Keratinocyte (primary cell): ENCODE results near the gene FILIP1. TPM values are rescaled to one million over a fixed set of nuclear protein-coding genes. Genes with fewer than 3 reads are reported as not detected.

Source experiments
- DNase-seq: peaks from one replicate; pipeline ENCODE4 v3.0.0-alpha.2; 2011; ENCODE audit warnings: low read depth, missing footprints, low spot score
- FAIRE-seq: peaks from 2 replicates; lab custom pipeline; 2011; peaks lifted over from hg19 to GRCh38; lab: Jason Lieb, UNC
- H2AFZ ChIP-seq: 2 replicates; pipeline ENCODE4 v1.6.0; 2012; ENCODE audit warnings: low read length, control low read depth, inconsistent platforms; ENCODE audit not compliant: control insufficient read depth
- H3K27ac ChIP-seq: 2 replicates; pipeline ENCODE4 v1.5.1; 2011; ENCODE audit warnings: low read length; ENCODE audit not compliant: control insufficient read depth, insufficient read depth
- H3K27me3 ChIP-seq: 3 replicates; pipeline ENCODE4 v1.6.0; 2011; ENCODE audit warnings: low read length; ENCODE audit not compliant: control insufficient read depth, insufficient read depth; ENCODE audit errors: extremely low read depth
- H3K36me3 ChIP-seq, 2 experiments: 2 replicates in 1 of 2; 3 replicates in 1 of 2; pipeline ENCODE4 v1.5.1; 2011; ENCODE audit warnings: low read length in 2 of 2, mild to moderate bottlenecking in 1 of 2; ENCODE audit not compliant: control insufficient read depth in 2 of 2, insufficient read depth in 2 of 2; ENCODE audit errors: extremely low read depth in 1 of 2
- H3K4me1 ChIP-seq: 3 replicates; pipeline ENCODE4 v1.5.1; 2011; ENCODE audit warnings: low read length; ENCODE audit not compliant: control insufficient read depth, insufficient read depth; ENCODE audit errors: extremely low read depth
- H3K4me2 ChIP-seq: 3 replicates; pipeline ENCODE4 v1.6.0; 2011; ENCODE audit warnings: low read depth, low read length; ENCODE audit not compliant: control insufficient read depth, insufficient read depth; ENCODE audit errors: extremely low read depth
- H3K4me3 ChIP-seq, 3 experiments: fragments of 200-600 bp in 1 of 3; sonication (generic) in 1 of 3; 2 replicates in 2 of 3; 3 replicates in 1 of 3; pipeline ENCODE4 v1.5.1; 2011 to 2016; ENCODE audit warnings: low read length in 3 of 3, mild to moderate bottlenecking in 3 of 3, control low read depth in 2 of 3, inconsistent platforms in 1 of 3, low read depth in 1 of 3, mixed read lengths in 1 of 3, mixed run types in 1 of 3, moderate library complexity in 1 of 3; ENCODE audit not compliant: control insufficient read depth in 2 of 3, insufficient read depth in 2 of 3; ENCODE audit errors: extremely low read depth in 1 of 3
- H3K79me2 ChIP-seq: 2 replicates; pipeline ENCODE4 v1.6.0; 2012; ENCODE audit warnings: low read length; ENCODE audit not compliant: control insufficient read depth, insufficient read depth
- H3K9ac ChIP-seq: 3 replicates; pipeline ENCODE4 v1.6.0; 2011; ENCODE audit warnings: low read length; ENCODE audit not compliant: control insufficient read depth, insufficient read depth; ENCODE audit errors: extremely low read depth
- H3K9me1 ChIP-seq: 3 replicates; pipeline ENCODE4 v1.6.0; 2011; ENCODE audit warnings: low read length; ENCODE audit not compliant: control insufficient read depth, insufficient read depth; ENCODE audit errors: extremely low read depth
- H3K9me3 ChIP-seq: 2 replicates; pipeline ENCODE4 v1.5.1; 2012; ENCODE audit warnings: low read depth, low read length; ENCODE audit not compliant: control insufficient read depth
- H4K20me1 ChIP-seq: 3 replicates; pipeline ENCODE4 v1.6.0; 2011; ENCODE audit warnings: low read length; ENCODE audit not compliant: control insufficient read depth, insufficient read depth; ENCODE audit errors: extremely low read depth
- EZH2 ChIP-seq: IDR thresholded peaks from one replicate; pipeline ENCODE4 v1.6.1; 2012; ENCODE audit warnings: inconsistent platforms, mild to moderate bottlenecking, low read length, moderate library complexity
- dilution Hi-C: fragments of 300-500 bp; cut with MboI; formaldehyde crosslinking; loops from one replicate; pipeline ENCODE4 v1.7.0; 2020; ENCODE audit warnings: low sequenced_read_pairs; ENCODE audit not compliant: extremely low pct_ligation_motif_present
- polyA plus RNA-seq, 5 experiments: library from polyadenylated mRNA; depleted of rRNA in 3 of 5; stranded (reverse) in 3 of 5; stranded (forward) in 1 of 5; unstranded in 1 of 5; fragments of >200 nt; gene quantifications; 1 replicate in 1 of 5; 2 replicates in 3 of 5; 3 replicates in 1 of 5; pipeline versions ENCODE4 v1.2.1 to v1.2.3, GENCODE V29; 2011 to 2012; ENCODE audit warnings: missing spikeins in 2 of 5, low read depth in 1 of 5, low replicate concordance in 1 of 5
- TF ChIP-seq, protein P1 (sequence below), 3 experiments: IDR thresholded peaks in 1 of 3; conservative IDR thresholded peaks in 1 of 3; optimal IDR thresholded peaks in 1 of 3; 2 replicates in 2 of 3; 3 replicates in 1 of 3; pipeline versions ENCODE3 to v1.5.1; 2011; ENCODE audit warnings: low read length in 3 of 3, mild to moderate bottlenecking in 3 of 3, moderate library complexity in 2 of 3, control low read depth in 1 of 3, inconsistent platforms in 1 of 3; ENCODE audit not compliant: insufficient read depth in 2 of 3; ENCODE audit errors: extremely low read depth in 1 of 3

FILIP1 gene
- polyA plus RNA-seq, 1 donor (not counting 4 experiments of a cell fraction or from before 2014, with no cell fraction given), result 0.01 TPM

DNA sequence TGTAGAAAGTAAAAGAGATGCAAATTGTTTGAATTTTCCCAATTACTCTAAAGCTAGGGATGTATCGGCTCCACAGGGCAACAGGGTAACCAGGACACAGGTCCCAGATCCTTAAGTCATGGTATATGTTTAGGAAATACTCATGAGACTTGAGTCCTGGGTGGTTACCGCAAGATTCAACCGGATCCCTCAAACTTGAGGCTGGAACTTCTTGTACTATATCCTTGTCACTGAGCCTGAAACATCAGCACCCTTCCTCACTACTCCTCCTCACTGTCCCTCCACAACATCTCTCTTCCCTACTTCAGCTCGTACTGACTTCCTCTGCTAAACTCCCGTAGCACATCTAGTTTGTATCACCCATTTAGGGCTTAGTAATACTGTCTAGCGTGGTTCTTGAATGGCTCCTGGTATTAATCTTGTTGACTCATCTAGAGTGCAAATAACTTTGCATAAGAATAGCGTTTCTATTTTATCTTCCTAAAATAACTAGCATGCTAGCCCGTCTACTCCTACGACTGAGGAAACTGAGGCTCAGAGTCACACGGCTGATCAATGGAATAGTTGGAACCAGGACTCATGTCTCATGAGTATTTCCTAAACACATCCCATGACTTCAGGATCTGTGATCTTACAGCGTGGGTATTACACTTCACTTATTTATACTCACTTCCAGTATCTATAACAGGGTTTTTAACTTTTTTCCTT lies 72.1 kb downstream of the FILIP1 start:
- DNase-seq (no peak), FAIRE-seq (peak; percentile 71)
- Histone ChIP-seq H3K9ac (no peak overlapping the region), H3K27ac (no peak overlapping the region), H3K36me3 (no peaks in the 10 kb centered on the region), H4K20me1 (no peaks in the 10 kb centered on the region), H3K79me2 (no peaks in the 10 kb centered on the region), H2AFZ (no peak overlapping the region), H3K9me1 (no peaks in the 10 kb centered on the region), H3K9me3 (no peaks in the 10 kb centered on the region), H3K4me1 (peaks cover 22% of the 10 kb centered on the region), H3K4me2 (no peak overlapping the region), H3K4me3 (no peak overlapping the region), H3K27me3 (no peaks in the 10 kb centered on the region)
- TF ChIP-seq, protein P1, sequence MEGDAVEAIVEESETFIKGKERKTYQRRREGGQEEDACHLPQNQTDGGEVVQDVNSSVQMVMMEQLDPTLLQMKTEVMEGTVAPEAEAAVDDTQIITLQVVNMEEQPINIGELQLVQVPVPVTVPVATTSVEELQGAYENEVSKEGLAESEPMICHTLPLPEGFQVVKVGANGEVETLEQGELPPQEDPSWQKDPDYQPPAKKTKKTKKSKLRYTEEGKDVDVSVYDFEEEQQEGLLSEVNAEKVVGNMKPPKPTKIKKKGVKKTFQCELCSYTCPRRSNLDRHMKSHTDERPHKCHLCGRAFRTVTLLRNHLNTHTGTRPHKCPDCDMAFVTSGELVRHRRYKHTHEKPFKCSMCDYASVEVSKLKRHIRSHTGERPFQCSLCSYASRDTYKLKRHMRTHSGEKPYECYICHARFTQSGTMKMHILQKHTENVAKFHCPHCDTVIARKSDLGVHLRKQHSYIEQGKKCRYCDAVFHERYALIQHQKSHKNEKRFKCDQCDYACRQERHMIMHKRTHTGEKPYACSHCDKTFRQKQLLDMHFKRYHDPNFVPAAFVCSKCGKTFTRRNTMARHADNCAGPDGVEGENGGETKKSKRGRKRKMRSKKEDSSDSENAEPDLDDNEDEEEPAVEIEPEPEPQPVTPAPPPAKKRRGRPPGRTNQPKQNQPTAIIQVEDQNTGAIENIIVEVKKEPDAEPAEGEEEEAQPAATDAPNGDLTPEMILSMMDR (optimal IDR thresholded peaks at IDR 0.05 in 1 of 3, IDR thresholded peaks at IDR 0.05 in 1 of 3, conservative IDR thresholded peaks at IDR 0.05 in 1 of 3; ENCODE audit: extremely low read depth in 1 of 3, insufficient read depth in 2 of 3, low read length in 3 of 3), result no peak
- no peak for TF ChIP-seq EZH2
- dilution Hi-C loops, result no loop called here

DNA sequence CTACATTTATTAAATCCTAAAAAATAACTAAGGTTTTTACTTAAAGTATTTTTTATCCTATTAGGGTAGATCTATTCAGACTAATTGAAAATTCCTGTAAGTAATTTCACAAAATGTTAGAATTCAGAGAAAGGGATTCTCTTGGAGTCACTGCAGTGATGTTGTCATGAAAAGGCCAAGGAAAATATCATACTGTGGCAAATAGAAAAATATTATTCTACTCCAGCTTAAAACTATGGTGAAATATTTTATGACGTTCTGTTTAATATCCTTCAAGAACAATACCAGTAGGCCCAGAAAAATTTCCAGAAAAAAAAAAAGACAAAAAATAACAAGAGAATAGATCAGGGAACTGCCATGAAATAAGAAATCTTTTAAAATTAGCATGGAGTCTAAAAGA lies 73.6 kb downstream of the FILIP1 start:
- no peak for TF ChIP-seq EZH2
- TF ChIP-seq, protein P1 (optimal IDR thresholded peaks at IDR 0.05 in 1 of 3, IDR thresholded peaks at IDR 0.05 in 1 of 3, conservative IDR thresholded peaks at IDR 0.05 in 1 of 3; ENCODE audit: extremely low read depth in 1 of 3, insufficient read depth in 2 of 3, low read length in 3 of 3), result no peak
- Histone ChIP-seq H3K36me3 (no peaks in the 10 kb centered on the region), H2AFZ (no peak overlapping the region), H3K4me1 (peaks cover 15% of the 10 kb centered on the region), H3K27ac (no peak overlapping the region), H3K9me1 (no peaks in the 10 kb centered on the region), H3K27me3 (no peaks in the 10 kb centered on the region), H3K4me3 (no peak overlapping the region), H3K9ac (no peak overlapping the region), H3K4me2 (no peak overlapping the region), H4K20me1 (no peaks in the 10 kb centered on the region), H3K79me2 (no peaks in the 10 kb centered on the region), H3K9me3 (no peaks in the 10 kb centered on the region)
- DNase-seq, result no peak
- no peak for FAIRE-seq
- dilution Hi-C loops, result no loop called here
